HepG2 (cell line): ENCODE data around the gene SYNJ2. TPM values are rescaled to one million over a fixed set of nuclear protein-coding genes. Genes with fewer than 3 reads are reported as not detected.

Experiments
- FOSL1 ChIP-seq: sonication (generic); formaldehyde crosslinking; IDR thresholded peaks from 2 replicates; pipeline ENCODE4 v1.9.0; 2021; ENCODE audit warnings: missing genetic modification reagents, borderline replicate concordance
- FOXK1 ChIP-seq: sonication (generic); formaldehyde crosslinking; IDR thresholded peaks from 2 replicates; pipeline ENCODE4 v1.4.0; 2020; ENCODE audit warnings: low read depth, missing genetic modification reagents, borderline replicate concordance
- HOXA3 ChIP-seq: sonication (generic); formaldehyde crosslinking; IDR thresholded peaks from 2 replicates; pipeline ENCODE4 v1.5.0; 2020; ENCODE audit warnings: missing genetic modification reagents
- KLF9 ChIP-seq: IDR thresholded peaks from 2 replicates; pipeline ENCODE4 v1.6.1; 2016; ENCODE audit warnings: low read depth
- MAZ ChIP-seq, 2 experiments: sonication (generic) in 1 of 2; formaldehyde crosslinking in 1 of 2; IDR thresholded peaks; 2 replicates each; pipeline versions ENCODE4 v1.5.0 to v1.6.1; 2012 to 2020; ENCODE audit warnings: low read depth in 2 of 2, mild to moderate bottlenecking in 2 of 2, borderline replicate concordance in 1 of 2, improper control_type of control experiment in 1 of 2, low read length in 1 of 2, missing genetic modification reagents in 1 of 2, moderate library complexity in 1 of 2
- PPARG ChIP-seq: conservative IDR thresholded peaks from 2 replicates; pipeline ENCODE4 v1.6.1; 2016; ENCODE audit warnings: missing biosample characterization, missing genetic modification reagents
- ZMAT3 ChIP-seq: sonication (generic); formaldehyde crosslinking; conservative IDR thresholded peaks from 2 replicates; pipeline ENCODE4 v1.7.0; 2021; ENCODE audit warnings: missing genetic modification reagents
- ZNF317 ChIP-seq: sonication (generic); formaldehyde crosslinking; IDR thresholded peaks from 2 replicates; pipeline ENCODE4 v1.5.0; 2020; ENCODE audit warnings: mild to moderate bottlenecking, missing genetic modification reagents
- ZNF75D ChIP-seq: sonication (generic); formaldehyde crosslinking; IDR thresholded peaks from 2 replicates; pipeline ENCODE4 v1.8.1; 2023; ENCODE audit warnings: missing genetic modification reagents, mild to moderate bottlenecking, borderline replicate concordance
- ZNF772 ChIP-seq: sonication (generic); formaldehyde crosslinking; IDR thresholded peaks from 2 replicates; pipeline ENCODE4 v1.5.0; 2020; ENCODE audit warnings: mild to moderate bottlenecking, missing genetic modification reagents
- polyA plus RNA-seq, 8 experiments: library from polyadenylated mRNA; depleted of rRNA in 3 of 8; stranded (reverse) in 7 of 8; unstranded in 1 of 8; fragments of >200 nt; fragmentation: Illumina TruSeq in 4 of 8; extraction: Trizol in 4 of 8; gene quantifications; 2 replicates each; pipeline versions ENCODE4 v1.2.1 to v1.2.3, GENCODE V29; 2011 to 2016; ENCODE audit warnings: low read depth in 4 of 8, missing spikeins in 1 of 8, mixed read lengths in 1 of 8; ENCODE audit not compliant: insufficient read depth in 1 of 8
- total RNA-seq, 5 experiments: library from RNA; depleted of rRNA; stranded (reverse); fragments of >200 nt; fragmentation: Illumina TruSeq; extraction: Trizol; gene quantifications; 2 replicates each; pipeline ENCODE4 v1.2.3, GENCODE V29; 2016; ENCODE audit warnings: low read depth in 1 of 5
- TF ChIP-seq, protein P1 (sequence below): sonication (generic); formaldehyde crosslinking; IDR thresholded peaks from 2 replicates; pipeline ENCODE4 v1.5.0; 2020; ENCODE audit warnings: mild to moderate bottlenecking, missing genetic modification reagents
- TF ChIP-seq, protein P2 (sequence below): sonication (generic); IDR thresholded peaks from 2 replicates; pipeline ENCODE4 v1.6.1; 2016; ENCODE audit warnings: low read depth, borderline replicate concordance
- TF ChIP-seq, protein P3 (sequence below): sonication (generic); formaldehyde crosslinking; IDR thresholded peaks from 2 replicates; pipeline ENCODE4 v1.5.0; 2020; ENCODE audit warnings: missing genetic modification reagents, mild to moderate bottlenecking, borderline replicate concordance
- TF ChIP-seq, protein P4 (sequence below): sonication (generic); formaldehyde crosslinking; IDR thresholded peaks from 2 replicates; pipeline ENCODE4 v1.4.0; 2020; ENCODE audit warnings: missing genetic modification reagents, borderline replicate concordance
- TF ChIP-seq, protein P5 (sequence below), 2 experiments: sonication (generic) in 1 of 2; formaldehyde crosslinking in 1 of 2; IDR thresholded peaks; 2 replicates each; pipeline versions ENCODE4 v1.4.0 to v1.6.1; 2018 to 2020; ENCODE audit warnings: missing genetic modification reagents in 2 of 2, borderline replicate concordance in 1 of 2, low read depth in 1 of 2, mild to moderate bottlenecking in 1 of 2, missing biosample characterization in 1 of 2
- TF ChIP-seq, protein P6 (sequence below): sonication (generic); formaldehyde crosslinking; IDR thresholded peaks from 2 replicates; pipeline ENCODE4 v1.8.1; 2022; ENCODE audit warnings: low read depth, mild to moderate bottlenecking, missing genetic modification reagents

Gene SYNJ2
- total and polyA plus RNA-seq, 2 of the 13 experiments (the other 11 are each of a cell fraction or from before 2014, with no cell fraction given) = 39.1 to 57.6 TPM

DNA sequence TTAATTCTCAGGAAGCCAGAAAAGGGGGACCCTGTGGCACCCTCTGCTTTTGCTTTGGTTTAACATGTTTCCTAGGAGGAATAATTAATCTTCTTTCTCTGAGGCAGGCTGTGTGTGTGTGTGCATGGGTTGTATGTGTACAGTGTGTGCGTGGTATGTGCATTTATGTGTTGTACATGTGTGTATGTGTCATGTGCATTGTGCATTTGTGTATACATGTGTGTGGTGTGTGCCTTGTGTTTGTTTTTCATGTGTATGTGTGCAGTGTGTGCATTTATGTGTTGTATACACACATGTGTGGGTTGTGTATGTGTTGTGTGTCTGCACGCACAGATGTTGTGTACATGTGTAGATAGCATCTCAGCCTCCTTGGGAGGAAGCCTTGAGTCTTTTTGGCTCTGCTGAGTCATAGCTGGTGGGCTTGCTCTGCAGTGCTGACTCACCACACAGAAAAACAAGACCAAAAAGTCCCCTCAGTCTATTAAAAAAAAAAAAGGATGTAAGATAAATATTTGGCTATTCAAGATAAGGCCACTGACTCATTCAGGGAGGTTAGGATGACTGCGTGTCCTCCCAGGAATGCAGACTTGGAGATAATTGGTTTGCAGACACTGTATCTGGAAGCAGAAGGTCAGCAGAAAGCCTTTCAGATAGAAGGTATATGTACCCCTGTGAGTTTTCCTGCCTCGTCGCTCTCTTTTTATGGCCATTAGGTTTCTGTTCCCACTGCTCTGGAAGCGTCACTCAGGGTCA lies 58.6 kb downstream of the SYNJ2 start (continued):
- TF ChIP-seq, protein P1, sequence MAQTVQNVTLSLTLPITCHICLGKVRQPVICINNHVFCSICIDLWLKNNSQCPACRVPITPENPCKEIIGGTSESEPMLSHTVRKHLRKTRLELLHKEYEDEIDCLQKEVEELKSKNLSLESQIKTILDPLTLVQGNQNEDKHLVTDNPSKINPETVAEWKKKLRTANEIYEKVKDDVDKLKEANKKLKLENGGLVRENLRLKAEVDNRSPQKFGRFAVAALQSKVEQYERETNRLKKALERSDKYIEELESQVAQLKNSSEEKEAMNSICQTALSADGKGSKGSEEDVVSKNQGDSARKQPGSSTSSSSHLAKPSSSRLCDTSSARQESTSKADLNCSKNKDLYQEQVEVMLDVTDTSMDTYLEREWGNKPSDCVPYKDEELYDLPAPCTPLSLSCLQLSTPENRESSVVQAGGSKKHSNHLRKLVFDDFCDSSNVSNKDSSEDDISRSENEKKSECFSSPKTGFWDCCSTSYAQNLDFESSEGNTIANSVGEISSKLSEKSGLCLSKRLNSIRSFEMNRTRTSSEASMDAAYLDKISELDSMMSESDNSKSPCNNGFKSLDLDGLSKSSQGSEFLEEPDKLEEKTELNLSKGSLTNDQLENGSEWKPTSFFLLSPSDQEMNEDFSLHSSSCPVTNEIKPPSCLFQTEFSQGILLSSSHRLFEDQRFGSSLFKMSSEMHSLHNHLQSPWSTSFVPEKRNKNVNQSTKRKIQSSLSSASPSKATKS (CRISPR knock-in tag) = no peak
- TF ChIP-seq ZNF75D (CRISPR knock-in tag) = no peak; the same call in 1 of the 2 replicates
- TF ChIP-seq, protein P2, sequence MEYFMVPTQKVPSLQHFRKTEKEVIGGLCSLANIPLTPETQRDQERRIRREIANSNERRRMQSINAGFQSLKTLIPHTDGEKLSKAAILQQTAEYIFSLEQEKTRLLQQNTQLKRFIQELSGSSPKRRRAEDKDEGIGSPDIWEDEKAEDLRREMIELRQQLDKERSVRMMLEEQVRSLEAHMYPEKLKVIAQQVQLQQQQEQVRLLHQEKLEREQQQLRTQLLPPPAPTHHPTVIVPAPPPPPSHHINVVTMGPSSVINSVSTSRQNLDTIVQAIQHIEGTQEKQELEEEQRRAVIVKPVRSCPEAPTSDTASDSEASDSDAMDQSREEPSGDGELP = peak; percentile 57; the same call in 1 of the 2 replicates
- TF ChIP-seq FOXK1 (CRISPR knock-in tag) = peak; percentile 74; the same call in 1 of the 2 replicates
- TF ChIP-seq ZMAT3 (CRISPR knock-in tag) = no peak; the same call in 1 of the 2 replicates
- peak; percentile 76; the same call in 1 of the 2 replicates for TF ChIP-seq HOXA3 (CRISPR knock-in tag)
- TF ChIP-seq FOSL1 = peak; percentile 97
- TF ChIP-seq, protein P3, sequence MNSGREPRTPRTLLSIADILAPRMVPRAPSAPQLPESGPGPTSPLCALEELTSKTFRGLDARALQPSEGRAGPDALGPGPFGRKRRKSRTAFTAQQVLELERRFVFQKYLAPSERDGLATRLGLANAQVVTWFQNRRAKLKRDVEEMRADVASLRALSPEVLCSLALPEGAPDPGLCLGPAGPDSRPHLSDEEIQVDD (CRISPR knock-in tag) = no peak
- peak; percentile 88 for TF ChIP-seq PPARG
- peak; percentile 94 for TF ChIP-seq ZNF317 (CRISPR knock-in tag)
- TF ChIP-seq, protein P4, sequence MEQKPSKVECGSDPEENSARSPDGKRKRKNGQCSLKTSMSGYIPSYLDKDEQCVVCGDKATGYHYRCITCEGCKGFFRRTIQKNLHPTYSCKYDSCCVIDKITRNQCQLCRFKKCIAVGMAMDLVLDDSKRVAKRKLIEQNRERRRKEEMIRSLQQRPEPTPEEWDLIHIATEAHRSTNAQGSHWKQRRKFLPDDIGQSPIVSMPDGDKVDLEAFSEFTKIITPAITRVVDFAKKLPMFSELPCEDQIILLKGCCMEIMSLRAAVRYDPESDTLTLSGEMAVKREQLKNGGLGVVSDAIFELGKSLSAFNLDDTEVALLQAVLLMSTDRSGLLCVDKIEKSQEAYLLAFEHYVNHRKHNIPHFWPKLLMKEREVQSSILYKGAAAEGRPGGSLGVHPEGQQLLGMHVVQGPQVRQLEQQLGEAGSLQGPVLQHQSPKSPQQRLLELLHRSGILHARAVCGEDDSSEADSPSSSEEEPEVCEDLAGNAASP (CRISPR knock-in tag) = peak; percentile 89
- no peak for TF ChIP-seq MAZ (IDR thresholded peaks at IDR 0.05; ENCODE audit: borderline replicate concordance, low read depth, low read length)
- no peak; the same call in 1 of the 2 replicates for TF ChIP-seq MAZ (CRISPR knock-in tag; IDR thresholded peaks at IDR 0.05; ENCODE audit: low read depth)
- TF ChIP-seq KLF9 (CRISPR knock-in tag) = 0 out of 2 replicates have a peak, but pooled peaks have one; percentile 48
- TF ChIP-seq, protein P5, sequence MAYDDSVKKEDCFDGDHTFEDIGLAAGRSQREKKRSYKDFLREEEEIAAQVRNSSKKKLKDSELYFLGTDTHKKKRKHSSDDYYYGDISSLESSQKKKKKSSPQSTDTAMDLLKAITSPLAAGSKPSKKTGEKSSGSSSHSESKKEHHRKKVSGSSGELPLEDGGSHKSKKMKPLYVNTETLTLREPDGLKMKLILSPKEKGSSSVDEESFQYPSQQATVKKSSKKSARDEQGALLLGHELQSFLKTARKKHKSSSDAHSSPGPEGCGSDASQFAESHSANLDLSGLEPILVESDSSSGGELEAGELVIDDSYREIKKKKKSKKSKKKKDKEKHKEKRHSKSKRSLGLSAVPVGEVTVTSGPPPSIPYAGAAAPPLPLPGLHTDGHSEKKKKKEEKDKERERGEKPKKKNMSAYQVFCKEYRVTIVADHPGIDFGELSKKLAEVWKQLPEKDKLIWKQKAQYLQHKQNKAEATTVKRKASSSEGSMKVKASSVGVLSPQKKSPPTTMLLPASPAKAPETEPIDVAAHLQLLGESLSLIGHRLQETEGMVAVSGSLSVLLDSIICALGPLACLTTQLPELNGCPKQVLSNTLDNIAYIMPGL (CRISPR knock-in tag; IDR thresholded peaks at IDR 0.05; ENCODE audit: borderline replicate concordance in 1 of 2, low read depth in 1 of 2) = peak in 1 of 2 experiments; percentile 53; a peak in 2 of 4 replicates
- TF ChIP-seq ZNF772 (CRISPR knock-in tag) = no peak; the same call in 1 of the 2 replicates
- TF ChIP-seq, protein P6, sequence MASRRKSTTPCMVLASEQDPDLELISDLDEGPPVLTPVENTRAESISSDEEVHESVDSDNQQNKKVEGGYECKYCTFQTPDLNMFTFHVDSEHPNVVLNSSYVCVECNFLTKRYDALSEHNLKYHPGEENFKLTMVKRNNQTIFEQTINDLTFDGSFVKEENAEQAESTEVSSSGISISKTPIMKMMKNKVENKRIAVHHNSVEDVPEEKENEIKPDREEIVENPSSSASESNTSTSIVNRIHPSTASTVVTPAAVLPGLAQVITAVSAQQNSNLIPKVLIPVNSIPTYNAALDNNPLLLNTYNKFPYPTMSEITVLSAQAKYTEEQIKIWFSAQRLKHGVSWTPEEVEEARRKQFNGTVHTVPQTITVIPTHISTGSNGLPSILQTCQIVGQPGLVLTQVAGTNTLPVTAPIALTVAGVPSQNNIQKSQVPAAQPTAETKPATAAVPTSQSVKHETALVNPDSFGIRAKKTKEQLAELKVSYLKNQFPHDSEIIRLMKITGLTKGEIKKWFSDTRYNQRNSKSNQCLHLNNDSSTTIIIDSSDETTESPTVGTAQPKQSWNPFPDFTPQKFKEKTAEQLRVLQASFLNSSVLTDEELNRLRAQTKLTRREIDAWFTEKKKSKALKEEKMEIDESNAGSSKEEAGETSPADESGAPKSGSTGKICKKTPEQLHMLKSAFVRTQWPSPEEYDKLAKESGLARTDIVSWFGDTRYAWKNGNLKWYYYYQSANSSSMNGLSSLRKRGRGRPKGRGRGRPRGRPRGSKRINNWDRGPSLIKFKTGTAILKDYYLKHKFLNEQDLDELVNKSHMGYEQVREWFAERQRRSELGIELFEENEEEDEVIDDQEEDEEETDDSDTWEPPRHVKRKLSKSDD = no peak
